HG03066 (cell line): ENCODE measurements around the gene NFIC.
"Not testable (repeated sequence)": the region's sequence is repeated elsewhere in the genome, so short reads cannot be mapped to it uniquely, and the experiment has no call there.

ENCODE experiments used
- ATAC-seq: cut with Tn5 transposase; IDR thresholded peaks from one replicate; pipeline ENCODE4 v1.9.1; 2021; ENCODE audit warnings: low read depth; ENCODE audit not compliant: unreplicated experiment

NFIC gene

DNA sequence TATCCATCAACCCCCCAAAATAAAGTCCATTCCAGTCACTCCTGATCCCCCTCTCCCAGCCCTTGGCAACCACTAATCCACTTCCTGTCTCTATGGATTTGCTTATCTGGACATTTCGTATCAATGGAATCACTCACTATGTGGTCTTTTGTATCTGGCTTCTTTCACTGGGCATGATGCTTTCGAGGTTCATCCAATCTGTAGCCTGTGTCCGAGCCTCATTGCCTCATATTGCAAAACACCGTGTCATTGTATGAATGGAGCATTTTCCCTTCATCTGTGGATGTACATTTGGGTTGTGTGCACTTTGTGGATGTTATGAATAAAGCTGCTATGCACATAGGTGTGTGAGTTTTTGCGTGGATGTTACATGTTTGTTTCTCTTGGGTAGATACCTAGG is 138.4 kb downstream of the NFIC start:
- no peak for ATAC-seq

GRCh38 chr19:3505598-3506383 is 139.4 kb downstream of the NFIC start, which contains the start of gene FZR1:
Gene FZR1, plus strand, starts transcription at chr19:3506311. Its CDS starts 16,679 bp downstream, at chr19:3522990.
- peak; percentile 90 for ATAC-seq

- peak; percentile 12 for ATAC-seq
Measured at GRCh38 chr19:3506384-3507340, 140.3 kb downstream of the NFIC start.

- ATAC-seq, result no peak
Measured at GRCh38 chr19:3507371-3508120, 141.2 kb downstream of the NFIC start.

- not testable (repeated sequence) for ATAC-seq
Measured at GRCh38 chr19:3508121-3508661, 141.8 kb downstream of the NFIC start.

DNA sequence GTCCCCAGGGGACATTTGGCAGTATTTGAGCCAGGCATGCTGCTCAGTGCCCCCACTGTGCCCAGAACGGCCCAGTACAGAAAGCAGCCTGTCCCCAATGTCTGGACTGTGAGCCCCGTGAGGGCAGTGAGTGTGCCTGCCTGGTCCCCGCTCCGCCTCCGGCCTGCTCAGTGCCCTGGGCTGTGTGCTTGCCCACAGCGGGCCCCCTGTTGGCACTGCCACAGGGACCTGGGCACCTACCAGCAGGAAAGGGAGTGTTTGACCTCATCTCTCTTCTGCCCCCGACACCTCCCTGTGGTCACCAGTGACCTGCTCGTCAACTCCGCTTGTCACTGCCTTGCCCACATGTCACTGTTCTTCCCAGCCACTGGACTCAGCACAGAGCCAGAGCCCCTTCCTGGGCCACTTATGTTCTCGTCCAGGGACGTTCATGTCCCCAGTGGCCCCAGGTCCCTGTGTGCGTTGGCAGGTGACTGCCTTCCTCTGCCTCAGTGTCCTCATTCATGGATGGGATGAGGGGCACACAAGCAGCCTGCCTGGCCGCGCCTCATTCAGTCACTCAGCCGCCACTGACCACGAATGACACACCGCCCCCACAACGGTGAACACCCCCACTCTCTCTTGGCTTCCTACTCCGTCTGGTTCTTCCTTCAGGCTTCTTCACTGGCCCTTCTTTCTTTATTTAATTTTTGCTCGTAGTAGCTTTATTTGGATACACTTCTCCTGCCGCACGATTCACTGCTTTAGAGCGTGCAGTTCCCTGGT is 142.6 kb downstream of the NFIC start:
- ATAC-seq, result no peak

DNA sequence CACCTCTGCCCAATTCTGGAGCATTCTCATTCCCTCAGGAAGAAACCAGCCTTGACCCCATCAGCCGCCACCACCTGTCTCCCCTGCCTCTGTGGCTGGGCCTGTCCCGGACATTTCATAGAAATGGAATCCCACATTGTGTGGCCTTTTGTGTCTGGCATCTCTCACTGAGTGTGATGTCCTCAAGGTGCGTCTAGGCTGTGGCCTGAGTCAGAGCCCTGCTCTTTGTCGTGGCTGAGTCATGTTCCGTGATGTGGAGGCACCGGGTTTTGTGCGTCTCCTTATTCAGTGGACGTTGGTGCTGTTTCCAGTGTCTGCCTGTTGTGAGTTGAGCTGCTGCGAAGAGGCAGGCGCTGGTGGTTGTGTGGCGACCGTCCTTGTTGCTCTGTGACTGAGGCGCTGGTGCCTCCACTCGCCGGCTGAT is 143.2 kb downstream of the NFIC start:
- no peak for ATAC-seq

GRCh38 chr19:3510727-3511126 is 144.3 kb downstream of the NFIC start:
- no peak for ATAC-seq

GRCh38 chr19:3511506-3512251 is 145.3 kb downstream of the NFIC start:
- no peak for ATAC-seq

DNA sequence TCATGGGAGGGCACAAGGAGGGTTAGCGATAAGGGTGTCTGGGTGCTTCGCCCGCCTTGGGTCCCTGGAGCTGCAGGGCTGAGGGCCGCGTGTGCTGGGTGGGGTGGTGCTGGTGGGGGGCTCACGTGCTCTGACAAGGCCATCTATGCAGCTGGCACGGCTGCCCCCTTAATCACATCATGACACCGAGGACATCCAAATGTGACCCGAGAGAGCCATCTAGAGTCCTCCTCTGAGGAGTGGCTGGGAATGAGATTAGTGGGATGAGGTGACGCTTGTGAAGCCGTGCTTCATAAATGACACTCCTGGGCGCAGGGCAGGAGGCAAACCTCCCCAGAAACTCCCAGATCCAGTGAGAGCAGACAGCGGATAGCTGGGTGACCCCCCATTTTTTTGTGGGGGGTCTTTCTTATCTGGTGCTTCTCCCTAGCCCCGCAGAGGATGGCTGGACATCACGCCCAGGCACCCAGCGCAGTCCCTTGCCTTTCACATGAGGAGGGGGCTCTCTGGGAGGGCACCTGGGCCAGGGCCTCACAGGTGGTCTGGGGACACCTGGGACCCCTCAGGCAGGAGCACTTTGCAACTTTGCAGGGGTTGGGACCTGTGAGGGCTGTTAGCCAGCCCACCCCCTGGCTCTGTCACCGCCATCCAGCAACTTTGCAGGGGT is 146.3 kb downstream of the NFIC start:
- ATAC-seq, result no peak

DNA sequence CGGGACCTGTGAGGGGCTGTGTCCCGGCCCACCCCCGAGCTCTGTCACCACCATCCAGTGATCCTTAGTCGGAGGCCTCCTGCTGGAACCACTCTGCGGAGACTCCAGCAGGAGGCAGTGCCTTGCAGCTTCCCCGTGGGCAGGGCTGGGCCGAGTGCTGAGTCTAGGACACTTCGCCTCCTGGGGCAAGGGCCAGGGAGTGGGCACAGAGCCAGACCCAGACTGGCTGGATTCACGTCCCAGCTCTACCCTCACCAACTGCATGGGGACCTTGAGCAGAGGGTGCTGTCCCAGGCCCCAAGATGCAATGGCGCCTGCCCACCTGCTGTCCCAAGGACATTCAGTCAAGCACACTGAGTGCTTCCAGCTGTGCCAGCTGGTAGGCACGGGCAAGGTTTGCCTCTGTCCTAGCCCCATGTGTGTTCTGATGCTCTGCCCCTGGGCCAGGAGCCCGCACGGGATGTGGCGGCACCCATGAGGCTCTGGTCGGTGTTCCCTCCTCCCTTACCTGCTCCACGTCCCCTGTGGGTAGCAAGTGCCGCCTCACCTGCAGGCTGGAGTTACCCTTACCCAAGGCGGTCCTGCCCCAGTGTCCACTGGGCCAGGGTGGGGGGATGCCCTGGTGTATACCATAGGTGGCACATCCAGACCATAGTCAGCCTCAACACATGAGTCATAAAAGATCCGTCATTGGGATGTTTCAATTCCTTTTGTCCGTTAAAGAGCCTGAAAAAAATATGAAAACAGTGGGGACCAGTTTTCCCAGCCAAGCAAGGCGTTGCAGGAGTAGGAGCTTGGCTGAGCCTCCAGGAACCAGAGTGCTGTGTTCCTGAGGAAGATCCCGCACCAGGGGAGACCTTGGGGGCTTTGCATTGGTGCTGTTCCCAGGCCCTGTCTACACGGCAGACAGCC is 147.1 kb downstream of the NFIC start:
- no peak for ATAC-seq

DNA sequence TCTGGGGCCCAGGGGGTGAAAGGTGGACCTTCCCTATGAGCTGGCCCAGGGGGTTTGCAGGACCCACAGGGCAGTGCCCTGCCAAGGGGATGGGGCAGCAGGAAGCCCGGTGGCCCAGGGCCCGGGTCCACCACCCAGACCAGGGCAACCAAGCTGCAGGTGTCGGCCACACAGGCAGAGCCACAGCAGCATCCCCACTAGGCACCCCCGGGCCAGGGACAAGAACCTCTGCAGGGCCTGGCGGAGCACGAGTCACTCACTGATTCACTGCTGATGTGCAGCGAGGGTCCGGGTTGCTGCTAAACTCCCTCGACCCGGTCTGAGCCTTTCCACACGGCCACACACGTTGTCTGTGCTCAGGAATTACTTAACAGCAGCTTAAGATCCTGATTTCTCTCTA is 148.5 kb downstream of the NFIC start:
- ATAC-seq, result no peak

- no peak for ATAC-seq
Measured at GRCh38 chr19:3515891-3516422, 149.6 kb downstream of the NFIC start.

- ATAC-seq, result no peak
Measured at GRCh38 chr19:3516675-3517207, 150.4 kb downstream of the NFIC start.

DNA sequence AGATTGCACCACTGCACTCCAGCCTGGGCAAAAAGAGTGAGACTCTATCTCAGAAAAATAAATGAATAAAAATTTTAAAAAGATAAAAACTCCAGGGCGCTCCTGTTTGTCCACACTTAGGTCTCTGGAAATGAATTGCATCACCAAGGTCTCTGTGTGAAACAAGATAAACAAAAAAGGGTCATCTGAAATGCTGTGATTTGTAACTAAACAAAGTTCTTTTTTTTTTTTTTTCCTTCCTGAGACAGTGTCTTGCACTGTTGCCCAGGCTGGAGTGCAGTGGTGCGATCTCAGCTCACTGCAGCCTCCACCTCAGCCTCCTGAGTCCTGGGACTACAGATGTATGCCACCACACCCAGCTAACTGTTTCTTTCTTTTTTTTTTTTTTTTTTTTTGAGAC is 151.3 kb downstream of the NFIC start:
- no peak for ATAC-seq

GRCh38 chr19:3518255-3518654 is 151.9 kb downstream of the NFIC start:
- no peak for ATAC-seq

- ATAC-seq, result no peak
Measured at GRCh38 chr19:3518659-3519058, 152.3 kb downstream of the NFIC start.
